ENCODE data around the gene RBM15. TPM values are rescaled to one million over a fixed set of nuclear protein-coding genes. Genes with fewer than 3 reads are reported as not detected.

RBM15 gene
- total and polyA plus RNA-seq, 9 donors = 5.0 to 18.8 (median 8.5) TPM

DNA sequence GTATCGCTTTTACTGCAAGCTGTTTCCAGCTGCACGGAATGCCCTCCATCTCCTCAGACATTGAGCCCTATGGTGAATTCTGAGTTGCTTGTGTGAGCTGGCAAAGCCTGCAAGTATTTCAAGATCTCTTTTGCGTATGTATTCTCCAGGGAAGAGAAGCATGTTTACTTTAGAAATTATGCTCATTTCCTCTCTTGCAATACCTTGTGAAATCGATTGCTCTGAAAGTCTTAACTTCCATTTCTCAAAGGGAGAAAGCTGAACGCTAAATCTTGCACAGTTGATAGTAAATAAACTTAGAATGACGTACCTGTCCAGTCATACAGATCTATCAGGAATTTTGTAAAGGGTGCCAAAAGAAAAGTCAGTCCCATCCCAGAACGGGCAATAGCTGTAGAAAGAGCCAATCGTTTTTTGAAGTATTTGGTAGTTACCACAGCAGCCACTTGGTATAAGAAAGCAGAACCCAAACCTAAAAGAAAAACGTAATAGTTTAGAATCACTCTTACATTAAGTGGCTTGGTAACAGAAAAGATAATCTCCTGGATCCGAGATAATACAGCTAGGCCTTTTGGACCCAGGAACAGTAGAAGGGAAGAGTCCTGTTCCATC is 41.6 kb downstream of the RBM15 start:
- H3K9me3 ChIP-seq (replicated peaks; ENCODE audit: control insufficient read depth, low read depth, low read length) = no peaks in the 10 kb centered on the region
- no peak overlapping the region for H3K4me3 ChIP-seq (ENCODE audit: low read length)
- peak; percentile 19 for DNase-seq
- 80% methylated on average over 1 of the region's 10 CpGs for WGBS (ENCODE audit: insufficient coverage)
- no peaks in the 10 kb centered on the region for H3K4me1 ChIP-seq (ENCODE audit: control insufficient read depth, insufficient read depth, low read length)
- H3K36me3 ChIP-seq (ENCODE audit: control insufficient read depth, insufficient read depth, low read length) = peaks cover 20% of the 10 kb centered on the region
- no peak overlapping the region for H3K27ac ChIP-seq (ENCODE audit: low read length)
- no peaks in the 10 kb centered on the region for H3K27me3 ChIP-seq (ENCODE audit: control insufficient read depth, insufficient read depth, low read length)

DNA sequence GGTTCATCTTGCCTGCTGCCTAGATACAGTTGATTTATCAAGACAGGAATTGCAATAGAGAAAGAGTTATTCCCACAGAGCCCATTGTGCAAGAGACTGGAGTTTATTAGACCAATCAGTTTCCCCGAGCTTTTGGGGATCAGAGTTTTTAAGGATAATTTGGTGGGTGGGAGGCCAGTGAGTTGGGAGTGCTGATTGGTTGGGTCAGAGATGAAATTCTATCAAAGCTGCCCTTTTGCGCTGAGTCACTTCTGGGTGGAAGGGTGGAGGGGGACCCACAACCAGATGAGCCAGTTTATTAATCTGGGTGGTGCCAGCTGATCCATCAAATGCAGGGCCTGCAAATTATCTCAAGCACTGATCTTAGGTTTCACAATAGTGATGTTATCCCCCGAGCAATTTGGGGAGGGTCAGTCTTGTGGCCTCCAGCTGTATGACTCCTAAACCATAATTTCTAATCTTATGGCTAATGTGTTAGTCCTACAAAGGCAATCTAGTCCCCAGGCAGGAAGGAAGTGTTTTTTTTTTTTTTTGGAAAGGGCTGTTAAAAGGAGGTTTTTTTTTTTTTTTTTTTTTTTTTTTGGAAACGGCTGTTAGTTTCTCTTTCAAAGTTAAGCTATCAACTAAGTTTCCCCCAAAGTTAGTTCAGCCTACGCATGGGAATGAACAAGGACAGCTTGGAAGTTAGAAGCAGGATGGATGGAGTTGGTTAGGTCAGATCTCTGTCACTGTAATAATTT is 44.2 kb downstream of the RBM15 start:
- no peak overlapping the region for H3K4me3 ChIP-seq (ENCODE audit: low read length)
- peaks cover 15% of the 10 kb centered on the region for H3K36me3 ChIP-seq (ENCODE audit: control insufficient read depth, insufficient read depth, low read length)
- no peaks in the 10 kb centered on the region for H3K27me3 ChIP-seq (ENCODE audit: control insufficient read depth, insufficient read depth, low read length)
- DNase-seq = no peak
- WGBS (ENCODE audit: insufficient coverage) = 92% methylated on average over 2 of the region's 5 CpGs
- H3K27ac ChIP-seq (ENCODE audit: low read length) = no peak overlapping the region
- H3K4me1 ChIP-seq (ENCODE audit: control insufficient read depth, insufficient read depth, low read length) = no peaks in the 10 kb centered on the region
- no peaks in the 10 kb centered on the region for H3K9me3 ChIP-seq (replicated peaks; ENCODE audit: control insufficient read depth, low read depth, low read length)

DNA sequence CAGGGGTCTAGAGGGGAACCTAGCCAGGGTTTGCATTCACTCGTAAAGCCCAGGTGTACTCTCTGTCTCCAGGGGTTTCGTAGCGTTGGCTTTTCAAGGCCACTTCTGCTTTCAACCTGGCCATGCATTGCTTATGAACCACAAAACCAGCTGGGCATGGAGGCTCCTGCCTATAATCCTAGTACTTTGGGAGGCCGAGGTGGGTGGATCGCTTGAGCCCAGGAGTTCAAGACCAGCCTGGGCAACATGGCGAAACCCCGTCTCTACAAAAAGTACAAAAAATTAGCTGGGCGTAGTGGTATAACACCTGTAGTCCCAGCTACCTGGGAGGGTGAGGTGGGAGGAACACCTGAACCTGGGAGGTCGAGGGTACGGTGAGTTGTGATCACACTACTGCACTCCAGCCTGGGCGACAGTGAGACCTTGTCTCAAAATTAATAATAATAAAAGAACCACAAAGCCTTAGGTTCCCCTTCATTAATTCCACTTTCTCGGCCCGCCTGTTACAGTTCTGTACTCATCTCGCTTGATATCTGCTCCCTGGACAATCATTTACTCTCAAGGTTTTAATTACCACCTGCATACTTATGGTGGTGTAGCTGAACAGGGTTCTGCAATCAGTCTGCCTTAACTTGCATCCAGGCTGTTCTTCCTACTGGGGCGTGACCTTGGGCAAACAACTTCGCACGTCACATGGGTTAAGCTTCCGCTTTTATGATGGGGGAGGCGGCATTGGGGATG is 45.6 kb downstream of the RBM15 start:
- Histone ChIP-seq H3K4me3 (ENCODE audit: low read length) (no peak overlapping the region), H3K27ac (ENCODE audit: low read length) (no peak overlapping the region), H3K36me3 (ENCODE audit: control insufficient read depth, insufficient read depth, low read length) (peaks cover 10% of the 10 kb centered on the region), H3K4me1 (ENCODE audit: control insufficient read depth, insufficient read depth, low read length) (no peaks in the 10 kb centered on the region), H3K9me3 (replicated peaks; ENCODE audit: control insufficient read depth, low read depth, low read length) (no peaks in the 10 kb centered on the region), H3K27me3 (ENCODE audit: control insufficient read depth, insufficient read depth, low read length) (no peaks in the 10 kb centered on the region)
- DNase-seq = no peak
- WGBS (ENCODE audit: insufficient coverage) = 83% methylated on average over 8 of the region's 19 CpGs

DNA sequence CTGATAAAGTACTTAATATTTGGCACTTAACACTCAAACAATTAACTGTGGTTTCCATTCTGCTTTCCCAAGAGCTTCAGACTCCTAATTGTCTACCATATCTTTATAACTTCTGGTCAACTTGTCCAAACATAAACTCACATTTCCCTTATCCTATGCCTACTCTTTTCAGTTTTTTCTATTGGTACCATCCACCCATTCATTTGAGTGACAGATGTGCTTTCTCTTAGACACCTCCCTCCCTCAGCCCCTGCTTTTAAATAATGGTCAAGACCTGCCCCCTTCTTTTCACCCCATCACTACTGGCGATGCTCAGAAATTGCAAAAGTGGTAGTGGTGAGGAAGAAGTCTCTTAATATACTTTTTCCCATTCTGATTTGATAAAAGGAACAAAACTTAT is 46.2 kb downstream of the RBM15 start:
- H3K27me3 ChIP-seq (ENCODE audit: control insufficient read depth, insufficient read depth, low read length) = no peaks in the 10 kb centered on the region
- H3K4me3 ChIP-seq (ENCODE audit: low read length) = no peak overlapping the region
- H3K36me3 ChIP-seq (ENCODE audit: control insufficient read depth, insufficient read depth, low read length) = peaks cover 6% of the 10 kb centered on the region

DNA sequence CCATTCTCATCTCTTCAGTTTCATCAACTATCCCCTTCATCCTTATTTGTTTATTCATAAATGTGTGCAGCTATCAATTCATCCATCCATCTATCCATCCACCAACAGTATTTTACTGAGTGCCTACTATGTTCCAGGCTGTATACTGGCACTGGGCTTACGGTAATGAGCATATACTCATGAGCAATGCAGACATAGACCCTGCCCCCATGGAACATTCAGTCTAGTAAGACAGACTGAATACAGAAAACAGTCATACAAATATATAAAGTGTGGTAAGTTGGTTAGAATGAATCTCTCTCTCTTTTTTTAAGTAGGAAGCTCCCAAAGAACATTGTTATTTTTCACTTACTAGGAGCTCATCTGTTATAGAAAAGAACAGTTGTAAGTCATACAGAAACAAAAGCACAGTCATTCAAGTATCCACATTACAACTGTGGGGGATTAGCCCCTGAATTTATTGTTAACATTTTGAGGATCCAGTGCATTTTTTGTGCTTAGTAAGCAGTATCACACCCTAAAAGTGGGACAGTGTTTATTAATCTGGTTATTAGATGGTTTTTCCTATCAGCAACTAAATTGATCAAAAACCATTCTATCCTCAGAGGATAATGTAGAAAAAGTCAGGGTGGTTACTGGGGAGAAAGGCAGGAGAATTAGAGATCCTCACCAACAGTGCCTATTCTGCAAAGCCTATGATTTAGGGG is 48.0 kb downstream of the RBM15 start:
- Histone ChIP-seq H3K9me3 (replicated peaks; ENCODE audit: control insufficient read depth, low read depth, low read length) (no peaks in the 10 kb centered on the region), H3K4me3 (ENCODE audit: low read length) (no peak overlapping the region), H3K27me3 (ENCODE audit: control insufficient read depth, insufficient read depth, low read length) (no peaks in the 10 kb centered on the region), H3K4me1 (ENCODE audit: control insufficient read depth, insufficient read depth, low read length) (peaks cover 8% of the 10 kb centered on the region), H3K36me3 (ENCODE audit: control insufficient read depth, insufficient read depth, low read length) (peaks cover 6% of the 10 kb centered on the region), H3K27ac (ENCODE audit: low read length) (no peak overlapping the region)
- no peak for DNase-seq
- WGBS (ENCODE audit: insufficient coverage) = no CpG with 5 or more reads among the region's 1 CpG

More for the DNA sequence above, 46.2 kb downstream of the RBM15 start:
- H3K27ac ChIP-seq (ENCODE audit: low read length) = no peak overlapping the region
- WGBS (ENCODE audit: insufficient coverage) = no CpG with 5 or more reads among the region's 1 CpG
- H3K4me1 ChIP-seq (ENCODE audit: control insufficient read depth, insufficient read depth, low read length) = peaks cover 2% of the 10 kb centered on the region
- H3K9me3 ChIP-seq (replicated peaks; ENCODE audit: control insufficient read depth, low read depth, low read length) = no peaks in the 10 kb centered on the region
- DNase-seq = no peak

DNA sequence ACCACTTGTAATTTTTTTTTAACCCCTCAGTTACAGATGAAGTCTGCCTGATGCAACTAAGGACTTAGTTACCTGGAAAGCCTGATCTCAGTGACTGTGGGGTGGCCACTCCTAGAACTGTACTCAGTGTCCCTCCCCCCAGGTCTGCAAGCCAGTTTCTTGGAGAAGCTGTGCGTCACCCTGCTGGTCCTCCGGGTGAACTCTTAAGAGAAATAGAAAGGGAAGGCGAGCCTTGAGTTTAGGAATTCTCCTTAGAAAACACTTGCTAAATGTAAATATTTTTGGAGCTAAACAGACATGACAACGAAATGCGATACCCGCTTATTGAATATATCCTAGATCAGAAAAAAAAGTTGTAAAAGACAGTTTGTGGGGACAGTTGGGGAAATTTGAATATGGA is 50.9 kb downstream of the RBM15 start:
- Histone ChIP-seq H3K36me3 (ENCODE audit: control insufficient read depth, insufficient read depth, low read length) (peaks cover 10% of the 10 kb centered on the region), H3K27ac (ENCODE audit: low read length) (peak overlapping the region; percentile 84), H3K27me3 (ENCODE audit: control insufficient read depth, insufficient read depth, low read length) (no peaks in the 10 kb centered on the region), H3K4me1 (ENCODE audit: control insufficient read depth, insufficient read depth, low read length) (peaks cover 8% of the 10 kb centered on the region), H3K9me3 (replicated peaks; ENCODE audit: control insufficient read depth, low read depth, low read length) (no peaks in the 10 kb centered on the region), H3K4me3 (ENCODE audit: low read length) (peak overlapping the region; percentile 19)
- peak; percentile 78 for DNase-seq
- WGBS (ENCODE audit: insufficient coverage) = no CpG with 5 or more reads among the region's 6 CpGs

DNA sequence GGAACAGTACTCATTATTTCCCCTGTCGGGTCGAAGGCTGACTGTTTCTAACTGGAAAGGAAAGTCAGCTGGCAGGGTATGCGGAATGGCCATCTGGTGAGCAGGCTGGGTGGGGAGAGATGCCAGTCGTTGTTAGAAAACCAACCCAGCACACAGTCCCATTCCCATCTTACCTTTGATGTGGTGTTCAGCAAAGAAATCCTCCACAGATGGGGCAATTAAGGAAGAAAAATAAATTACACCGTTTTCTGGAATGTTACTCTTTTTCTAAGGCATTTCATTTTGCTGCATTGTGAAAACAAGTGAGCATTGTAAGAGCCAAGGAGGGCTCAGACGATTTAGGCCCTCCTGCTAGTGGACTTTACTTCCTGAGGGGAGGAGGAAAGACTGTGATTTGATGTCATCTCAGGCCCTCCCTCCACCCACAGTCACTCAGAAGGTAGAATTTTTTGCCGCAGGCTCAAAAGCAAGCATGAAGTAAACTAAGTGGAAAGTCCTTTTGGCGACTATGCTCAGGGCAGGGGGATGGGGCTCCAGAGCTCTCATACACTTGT is 51.6 kb downstream of the RBM15 start, which contains the start of gene SLC16A4:
SLC16A4 (minus strand) TSS at position 335 of the 554 bp plus-strand sequence. CDS start 1,703 bp downstream, outside the sequence.
- WGBS (ENCODE audit: insufficient coverage) = no CpG with 5 or more reads among the region's 8 CpGs
- peak; percentile 75 for DNase-seq

DNA sequence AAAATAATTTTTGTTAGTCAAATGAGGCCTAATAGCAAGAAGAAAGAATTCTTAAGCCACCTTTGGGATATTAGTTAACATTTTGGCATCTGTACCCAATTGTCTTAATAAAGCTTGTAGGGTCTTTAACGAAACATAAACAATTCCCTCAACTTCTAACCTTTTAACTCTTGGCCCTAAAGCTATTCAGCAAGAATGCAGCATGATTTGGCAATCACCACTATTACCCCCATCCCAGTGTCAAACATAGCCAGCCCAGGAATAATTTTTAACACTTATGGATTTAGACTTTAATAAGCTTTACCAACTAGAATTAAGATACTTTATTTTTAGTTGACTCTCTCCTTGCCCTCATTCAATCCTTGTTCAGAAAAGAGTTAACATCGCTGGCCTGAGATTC is 54.1 kb downstream of the RBM15 start:
- H3K27ac ChIP-seq (ENCODE audit: low read length) = no peak overlapping the region
- no peak for DNase-seq
- peaks cover 8% of the 10 kb centered on the region for H3K4me1 ChIP-seq (ENCODE audit: control insufficient read depth, insufficient read depth, low read length)
- no peaks in the 10 kb centered on the region for H3K9me3 ChIP-seq (replicated peaks; ENCODE audit: control insufficient read depth, low read depth, low read length)
- no peaks in the 10 kb centered on the region for H3K27me3 ChIP-seq (ENCODE audit: control insufficient read depth, insufficient read depth, low read length)
- peaks cover 8% of the 10 kb centered on the region for H3K36me3 ChIP-seq (ENCODE audit: control insufficient read depth, insufficient read depth, low read length)
- no CpG with 5 or more reads among the region's 2 CpGs for WGBS (ENCODE audit: insufficient coverage)
- H3K4me3 ChIP-seq (ENCODE audit: low read length) = no peak overlapping the region

More for the DNA sequence above, 51.6 kb downstream of the RBM15 start, which contains the start of gene SLC16A4:
- Histone ChIP-seq H3K36me3 (ENCODE audit: control insufficient read depth, insufficient read depth, low read length) (peaks cover 10% of the 10 kb centered on the region), H3K4me3 (ENCODE audit: low read length) (peak within 1 kb of the TSS; percentile 19), H3K4me1 (ENCODE audit: control insufficient read depth, insufficient read depth, low read length) (peaks cover 8% of the 10 kb centered on the region), H3K27me3 (ENCODE audit: control insufficient read depth, insufficient read depth, low read length) (no peaks in the 10 kb centered on the region), H3K9me3 (replicated peaks; ENCODE audit: control insufficient read depth, low read depth, low read length) (no peaks in the 10 kb centered on the region), H3K27ac (ENCODE audit: low read length) (peak within 1 kb of the TSS; percentile 84)

DNA sequence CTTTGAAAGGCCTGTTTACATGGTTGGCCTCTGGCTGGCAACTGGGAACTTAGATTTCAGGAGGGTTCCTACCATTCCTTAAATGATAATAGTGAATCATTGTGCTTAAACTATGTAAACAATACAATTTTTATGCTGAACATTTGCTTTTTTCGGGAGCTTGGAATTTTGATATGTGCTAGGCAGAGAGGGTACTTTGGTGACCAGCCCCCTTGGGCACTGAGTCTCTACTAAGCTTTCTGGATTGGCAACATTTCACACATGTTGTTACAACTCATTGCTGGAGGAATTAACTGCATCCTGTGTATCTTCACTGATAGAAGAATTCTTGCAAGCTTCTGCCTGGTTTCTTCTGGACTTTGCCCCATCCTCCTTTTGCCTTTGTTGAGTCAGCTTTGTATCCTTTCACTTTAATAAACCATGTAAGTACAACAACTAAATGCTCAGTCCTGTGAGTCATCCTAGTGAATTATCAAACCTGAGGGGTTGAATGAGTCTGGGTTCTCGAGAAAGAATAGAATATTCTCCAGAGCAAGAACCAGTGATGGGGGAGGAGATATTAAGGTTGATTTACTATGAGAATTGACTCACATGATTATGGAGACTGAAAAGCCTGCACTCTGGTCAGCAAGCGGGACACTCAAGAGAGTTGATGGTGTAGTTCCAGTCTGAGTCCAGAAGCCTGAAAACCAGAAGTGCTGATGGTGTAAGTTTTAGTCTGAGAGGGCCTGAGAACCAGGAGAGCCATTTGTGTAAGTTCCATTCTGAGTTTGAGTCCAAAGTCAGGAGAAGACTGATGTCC is 54.7 kb downstream of the RBM15 start:
- 100% methylated on average over 1 of the region's 3 CpGs for WGBS (ENCODE audit: insufficient coverage)
- no peak for DNase-seq
- H3K27ac ChIP-seq (ENCODE audit: low read length) = no peak overlapping the region
- H3K27me3 ChIP-seq (ENCODE audit: control insufficient read depth, insufficient read depth, low read length) = no peaks in the 10 kb centered on the region
- peaks cover 9% of the 10 kb centered on the region for H3K36me3 ChIP-seq (ENCODE audit: control insufficient read depth, insufficient read depth, low read length)
- H3K4me3 ChIP-seq (ENCODE audit: low read length) = no peak overlapping the region
- peaks cover 8% of the 10 kb centered on the region for H3K4me1 ChIP-seq (ENCODE audit: control insufficient read depth, insufficient read depth, low read length)
- H3K9me3 ChIP-seq (replicated peaks; ENCODE audit: control insufficient read depth, low read depth, low read length) = no peaks in the 10 kb centered on the region

All from muscle of leg (tissue), 11 donors.